ENCODE data around the gene GPR26.

The GPR26 gene

GRCh38 chr10:123666318-123667236, at the start of gene GPR26:
GPR26 (plus strand) TSS chr10:123666355; CDS start chr10:123666408, 53 bp downstream.
- Histone ChIP-seq H3K9me3 (ENCODE audit: control insufficient read depth, low read depth, low read length) (no peaks in the 10 kb centered on the region), H3K9ac (ENCODE audit: low read length) (no peak within 1 kb of the TSS), H3K4me3 (ENCODE audit: low read length) (peak within 1 kb of the TSS; percentile 39), H3K27ac (ENCODE audit: low read length) (no peak within 1 kb of the TSS), H3K27me3 (ENCODE audit: control insufficient read depth, insufficient read depth, low read length) (peaks cover 50% of the 10 kb centered on the region), H3K36me3 (ENCODE audit: control insufficient read depth, low read depth, low read length) (no peaks in the 10 kb centered on the region), H3K4me1 (ENCODE audit: control insufficient read depth, low read depth, low read length) (no peaks in the 10 kb centered on the region)

GRCh38 chr10:123618224-123618623, 47.9 kb upstream of the GPR26 start:
- Histone ChIP-seq H3K27ac (ENCODE audit: low read length) (no peak overlapping the region), H3K9ac (ENCODE audit: low read length) (no peak overlapping the region), H3K27me3 (ENCODE audit: control insufficient read depth, insufficient read depth, low read length) (no peaks in the 10 kb centered on the region), H3K4me3 (ENCODE audit: low read length) (no peak overlapping the region), H3K9me3 (ENCODE audit: control insufficient read depth, low read depth, low read length) (no peaks in the 10 kb centered on the region), H3K36me3 (ENCODE audit: control insufficient read depth, low read depth, low read length) (no peaks in the 10 kb centered on the region), H3K4me1 (ENCODE audit: control insufficient read depth, low read depth, low read length) (no peaks in the 10 kb centered on the region)

GRCh38 chr10:123619067-123619855, 46.9 kb upstream of the GPR26 start:
- H3K4me3 ChIP-seq (ENCODE audit: low read length) = no peak overlapping the region
- H3K9me3 ChIP-seq (ENCODE audit: control insufficient read depth, low read depth, low read length) = no peaks in the 10 kb centered on the region

GRCh38 chr10:123620621-123621020, 45.5 kb upstream of the GPR26 start:
- Histone ChIP-seq H3K9ac (ENCODE audit: low read length) (no peak overlapping the region), H3K27me3 (ENCODE audit: control insufficient read depth, insufficient read depth, low read length) (no peaks in the 10 kb centered on the region), H3K36me3 (ENCODE audit: control insufficient read depth, low read depth, low read length) (no peaks in the 10 kb centered on the region), H3K4me1 (ENCODE audit: control insufficient read depth, low read depth, low read length) (no peaks in the 10 kb centered on the region), H3K27ac (ENCODE audit: low read length) (no peak overlapping the region), H3K9me3 (ENCODE audit: control insufficient read depth, low read depth, low read length) (no peaks in the 10 kb centered on the region), H3K4me3 (ENCODE audit: low read length) (no peak overlapping the region)

More at GRCh38 chr10:123619067-123619855, 46.9 kb upstream of the GPR26 start:
- Histone ChIP-seq H3K27ac (ENCODE audit: low read length) (no peak overlapping the region), H3K27me3 (ENCODE audit: control insufficient read depth, insufficient read depth, low read length) (no peaks in the 10 kb centered on the region), H3K4me1 (ENCODE audit: control insufficient read depth, low read depth, low read length) (no peaks in the 10 kb centered on the region), H3K9ac (ENCODE audit: low read length) (no peak overlapping the region), H3K36me3 (ENCODE audit: control insufficient read depth, low read depth, low read length) (no peaks in the 10 kb centered on the region)

GRCh38 chr10:123621492-123621891, 44.7 kb upstream of the GPR26 start:
- H3K9me3 ChIP-seq (ENCODE audit: control insufficient read depth, low read depth, low read length) = no peaks in the 10 kb centered on the region
- H3K27ac ChIP-seq (ENCODE audit: low read length) = no peak overlapping the region
- no peak overlapping the region for H3K4me3 ChIP-seq (ENCODE audit: low read length)
- no peaks in the 10 kb centered on the region for H3K4me1 ChIP-seq (ENCODE audit: control insufficient read depth, low read depth, low read length)
- no peaks in the 10 kb centered on the region for H3K27me3 ChIP-seq (ENCODE audit: control insufficient read depth, insufficient read depth, low read length)
- no peaks in the 10 kb centered on the region for H3K36me3 ChIP-seq (ENCODE audit: control insufficient read depth, low read depth, low read length)
- H3K9ac ChIP-seq (ENCODE audit: low read length) = no peak overlapping the region

GRCh38 chr10:123621916-123622315, 44.2 kb upstream of the GPR26 start:
- no peaks in the 10 kb centered on the region for H3K9me3 ChIP-seq (ENCODE audit: control insufficient read depth, low read depth, low read length)
- H3K36me3 ChIP-seq (ENCODE audit: control insufficient read depth, low read depth, low read length) = no peaks in the 10 kb centered on the region
- no peak overlapping the region for H3K4me3 ChIP-seq (ENCODE audit: low read length)
- H3K27me3 ChIP-seq (ENCODE audit: control insufficient read depth, insufficient read depth, low read length) = no peaks in the 10 kb centered on the region
- no peaks in the 10 kb centered on the region for H3K4me1 ChIP-seq (ENCODE audit: control insufficient read depth, low read depth, low read length)
- no peak overlapping the region for H3K9ac ChIP-seq (ENCODE audit: low read length)
- H3K27ac ChIP-seq (ENCODE audit: low read length) = no peak overlapping the region

GRCh38 chr10:123622381-123622780, 43.8 kb upstream of the GPR26 start:
- no peaks in the 10 kb centered on the region for H3K9me3 ChIP-seq (ENCODE audit: control insufficient read depth, low read depth, low read length)
- H3K9ac ChIP-seq (ENCODE audit: low read length) = no peak overlapping the region
- H3K4me3 ChIP-seq (ENCODE audit: low read length) = no peak overlapping the region
- H3K4me1 ChIP-seq (ENCODE audit: control insufficient read depth, low read depth, low read length) = no peaks in the 10 kb centered on the region
- no peaks in the 10 kb centered on the region for H3K27me3 ChIP-seq (ENCODE audit: control insufficient read depth, insufficient read depth, low read length)
- H3K36me3 ChIP-seq (ENCODE audit: control insufficient read depth, low read depth, low read length) = no peaks in the 10 kb centered on the region
- H3K27ac ChIP-seq (ENCODE audit: low read length) = no peak overlapping the region

- H3K4me3 ChIP-seq (ENCODE audit: low read length) = no peak overlapping the region
- no peak overlapping the region for H3K9ac ChIP-seq (ENCODE audit: low read length)
- H3K4me1 ChIP-seq (ENCODE audit: control insufficient read depth, low read depth, low read length) = no peaks in the 10 kb centered on the region
- no peaks in the 10 kb centered on the region for H3K36me3 ChIP-seq (ENCODE audit: control insufficient read depth, low read depth, low read length)
- H3K9me3 ChIP-seq (ENCODE audit: control insufficient read depth, low read depth, low read length) = no peaks in the 10 kb centered on the region
- H3K27me3 ChIP-seq (ENCODE audit: control insufficient read depth, insufficient read depth, low read length) = no peaks in the 10 kb centered on the region
- H3K27ac ChIP-seq (ENCODE audit: low read length) = no peak overlapping the region
These were observed 42.1 kb upstream of the GPR26 start for GRCh38 chr10:123624086-123624485.

GRCh38 chr10:123633106-123633505, 33.0 kb upstream of the GPR26 start:
- Histone ChIP-seq H3K36me3 (ENCODE audit: control insufficient read depth, low read depth, low read length) (no peaks in the 10 kb centered on the region), H3K4me3 (ENCODE audit: low read length) (no peak overlapping the region)

GRCh38 chr10:123633636-123634035, 32.5 kb upstream of the GPR26 start:
- Histone ChIP-seq H3K36me3 (ENCODE audit: control insufficient read depth, low read depth, low read length) (no peaks in the 10 kb centered on the region), H3K9me3 (ENCODE audit: control insufficient read depth, low read depth, low read length) (no peaks in the 10 kb centered on the region), H3K27ac (ENCODE audit: low read length) (no peak overlapping the region), H3K4me3 (ENCODE audit: low read length) (no peak overlapping the region), H3K27me3 (ENCODE audit: control insufficient read depth, insufficient read depth, low read length) (no peaks in the 10 kb centered on the region), H3K4me1 (ENCODE audit: control insufficient read depth, low read depth, low read length) (no peaks in the 10 kb centered on the region), H3K9ac (ENCODE audit: low read length) (no peak overlapping the region)

More at GRCh38 chr10:123633106-123633505, 33.0 kb upstream of the GPR26 start:
- no peak overlapping the region for H3K9ac ChIP-seq (ENCODE audit: low read length)
- H3K4me1 ChIP-seq (ENCODE audit: control insufficient read depth, low read depth, low read length) = no peaks in the 10 kb centered on the region
- H3K27ac ChIP-seq (ENCODE audit: low read length) = no peak overlapping the region
- H3K9me3 ChIP-seq (ENCODE audit: control insufficient read depth, low read depth, low read length) = no peaks in the 10 kb centered on the region
- H3K27me3 ChIP-seq (ENCODE audit: control insufficient read depth, insufficient read depth, low read length) = no peaks in the 10 kb centered on the region

- Histone ChIP-seq H3K36me3 (ENCODE audit: control insufficient read depth, low read depth, low read length) (no peaks in the 10 kb centered on the region), H3K27me3 (ENCODE audit: control insufficient read depth, insufficient read depth, low read length) (no peaks in the 10 kb centered on the region), H3K9ac (ENCODE audit: low read length) (no peak overlapping the region), H3K4me1 (ENCODE audit: control insufficient read depth, low read depth, low read length) (peaks cover 5% of the 10 kb centered on the region), H3K4me3 (ENCODE audit: low read length) (no peak overlapping the region), H3K9me3 (ENCODE audit: control insufficient read depth, low read depth, low read length) (no peaks in the 10 kb centered on the region), H3K27ac (ENCODE audit: low read length) (no peak overlapping the region)
These were observed 31.9 kb upstream of the GPR26 start for GRCh38 chr10:123634221-123634620.
